Activated effector memory CD4-positive, alpha-beta T cell treated with Interleukin-2 at 50 U/mL for 16 hours (primary cell): ENCODE data around the gene ZFAND3.
A peak's percentile ranks its signal among the peaks of the same experiment; 100 is the strongest.

Experiments used
- DNase-seq: peaks from one replicate; pipeline ENCODE4 v3.0.0-alpha.2; 2020

ZFAND3 gene

DNA sequence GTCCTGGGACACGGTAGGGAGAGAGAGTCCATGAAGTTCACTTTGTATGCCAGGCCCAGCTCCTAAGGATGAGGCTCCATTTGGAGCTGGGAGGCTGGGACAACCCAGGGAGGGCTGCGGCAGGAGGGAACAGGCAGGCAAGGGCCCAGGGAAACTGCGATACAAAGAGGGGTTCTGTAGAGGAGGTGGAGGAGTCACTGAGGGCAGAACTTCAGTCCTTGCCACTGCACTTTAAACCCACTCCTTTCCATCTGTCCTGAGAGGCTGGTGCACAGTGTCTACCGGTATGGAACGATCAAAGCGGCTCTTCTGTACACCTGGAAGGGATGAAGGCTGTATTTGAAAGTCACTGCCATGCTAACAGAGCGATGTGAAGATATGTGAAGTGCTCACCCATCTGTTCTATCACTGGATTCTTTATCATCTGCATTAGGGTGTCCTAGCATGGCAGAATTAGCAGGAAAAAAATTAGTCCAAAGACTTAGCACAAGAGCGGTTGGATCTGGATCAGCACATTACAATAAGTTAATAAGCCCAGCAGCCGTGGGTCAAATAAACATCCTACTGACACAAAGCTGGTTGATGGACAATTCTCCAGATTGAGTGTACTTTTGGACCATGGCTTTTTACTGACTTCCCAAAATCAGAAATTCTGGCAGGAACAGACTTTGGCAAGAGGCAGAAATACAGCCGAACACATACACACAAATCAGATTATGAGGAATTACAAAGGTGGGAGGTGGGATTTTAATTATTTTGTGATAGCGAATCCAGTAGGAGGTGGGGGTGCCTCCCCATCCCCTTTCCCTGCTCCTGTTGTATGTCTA is 20.9 kb upstream of the ZFAND3 start:
- no peak for DNase-seq

DNA sequence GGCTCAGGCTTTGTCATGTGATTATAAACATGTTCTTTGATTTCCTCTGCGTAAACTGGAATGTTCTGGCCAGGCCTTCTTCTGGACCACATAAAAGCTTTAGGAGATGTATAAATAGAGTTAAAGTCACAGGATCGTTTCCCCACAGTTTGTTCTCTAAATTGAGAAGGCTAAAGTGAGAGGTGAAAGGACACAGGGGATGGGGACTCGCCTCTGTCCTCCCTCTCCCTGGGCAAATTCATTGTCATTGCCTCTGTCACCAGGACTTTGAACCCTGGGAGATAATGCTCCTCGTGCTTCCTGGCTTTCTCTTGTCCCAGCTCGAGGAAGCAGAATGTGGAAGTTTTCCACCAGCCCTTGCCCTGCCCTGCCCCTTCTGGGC is 20.3 kb upstream of the ZFAND3 start:
- DNase-seq, result no peak

DNA sequence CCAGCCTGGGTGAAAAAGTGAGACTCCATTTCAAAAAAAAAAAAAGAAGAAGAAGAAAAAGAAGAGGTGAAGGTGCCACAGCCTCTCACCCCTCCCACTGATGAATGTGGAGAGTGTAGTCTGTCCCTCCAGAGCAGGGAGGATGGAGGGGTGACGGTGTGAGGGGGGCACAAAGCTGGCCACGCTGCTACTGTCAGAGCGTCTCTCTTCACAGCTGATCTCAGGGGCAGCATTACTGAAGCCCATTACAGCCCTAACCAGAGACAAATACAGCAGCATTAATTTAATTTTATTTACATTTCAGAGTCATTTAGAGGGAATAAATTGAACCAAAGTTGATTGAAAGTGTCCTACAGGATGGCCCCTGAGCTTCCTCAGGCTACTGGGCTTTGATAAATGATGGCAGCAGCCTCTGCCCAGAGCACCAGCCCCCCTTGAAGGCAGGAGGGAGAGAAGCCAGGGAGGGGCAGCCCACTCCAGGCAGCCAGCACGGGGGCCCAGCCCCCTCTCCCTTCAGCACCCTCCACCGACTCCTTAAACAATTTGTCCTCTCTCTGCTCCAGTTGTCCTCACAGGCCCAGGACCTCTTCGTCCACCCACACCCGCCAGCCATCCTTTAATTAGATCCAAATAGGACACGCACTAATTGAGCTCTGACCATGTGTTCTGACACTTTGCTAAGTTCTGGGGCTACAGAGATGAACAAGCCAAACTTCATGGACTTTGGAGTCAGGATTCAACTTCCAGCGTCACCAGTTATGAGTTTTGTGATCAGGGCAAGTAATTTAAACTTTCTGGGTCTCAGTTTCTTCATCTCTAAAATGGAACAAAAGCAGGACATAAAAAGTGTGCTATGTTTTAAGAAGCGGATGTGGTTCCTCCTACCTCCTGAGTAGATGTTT is 18.6 kb upstream of the ZFAND3 start:
- DNase-seq, result no peak

DNA sequence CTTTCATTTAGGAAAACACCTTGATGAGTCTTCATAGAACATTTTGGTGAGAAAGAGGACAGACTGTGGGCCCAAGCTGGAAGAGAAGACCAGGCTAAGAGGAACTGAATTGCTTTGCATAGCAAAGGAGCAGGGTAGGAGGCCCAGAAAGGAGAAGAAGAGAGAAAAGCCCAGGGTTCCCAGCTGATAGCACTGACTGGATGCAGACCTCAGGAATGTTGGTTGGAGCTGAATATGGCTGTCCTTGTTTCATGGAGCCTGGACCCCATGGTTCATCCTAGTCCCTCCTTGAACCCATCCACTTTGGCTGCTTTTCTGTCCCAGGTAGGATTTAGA is 18.0 kb upstream of the ZFAND3 start:
- DNase-seq, result no peak

DNA sequence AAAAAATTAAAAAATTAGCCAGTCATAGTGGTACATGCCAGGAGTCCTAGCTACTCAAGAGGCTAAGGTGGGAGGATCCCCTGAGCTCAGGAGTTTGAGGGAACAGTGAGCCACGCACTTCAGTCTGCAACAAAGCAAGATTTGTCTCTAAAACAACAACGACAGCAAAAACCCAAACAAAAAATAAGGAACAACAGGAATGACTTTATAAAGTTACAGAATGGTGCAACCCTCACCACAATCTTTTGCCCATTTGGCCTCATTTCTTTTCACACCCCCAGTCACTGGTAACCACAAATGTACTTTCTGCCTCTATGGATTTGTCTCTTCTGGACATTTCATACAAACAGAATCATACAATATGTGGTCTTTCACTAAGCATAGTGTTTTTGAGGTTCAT is 16.7 kb upstream of the ZFAND3 start:
- DNase-seq, result no peak

DNA sequence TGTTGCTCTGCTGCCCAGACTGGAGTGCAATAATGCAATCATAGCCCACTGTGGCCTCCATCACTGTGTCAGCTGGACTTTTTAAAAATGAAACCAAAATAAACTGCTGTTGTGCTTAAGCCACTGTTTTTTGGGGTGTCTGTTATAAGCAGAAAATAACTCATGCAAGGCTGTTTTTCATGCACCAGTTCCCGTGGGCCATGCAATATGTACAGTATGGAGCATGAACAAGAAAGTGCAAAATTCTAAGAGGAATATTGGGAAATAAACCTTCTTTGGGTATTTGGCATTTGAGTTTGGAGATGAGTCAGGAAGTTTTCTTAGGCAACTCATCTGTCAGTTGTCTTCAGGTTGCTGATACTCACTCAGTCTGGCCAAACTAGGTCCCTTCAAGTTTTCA is 14.9 kb upstream of the ZFAND3 start:
- DNase-seq, result no peak

DNA sequence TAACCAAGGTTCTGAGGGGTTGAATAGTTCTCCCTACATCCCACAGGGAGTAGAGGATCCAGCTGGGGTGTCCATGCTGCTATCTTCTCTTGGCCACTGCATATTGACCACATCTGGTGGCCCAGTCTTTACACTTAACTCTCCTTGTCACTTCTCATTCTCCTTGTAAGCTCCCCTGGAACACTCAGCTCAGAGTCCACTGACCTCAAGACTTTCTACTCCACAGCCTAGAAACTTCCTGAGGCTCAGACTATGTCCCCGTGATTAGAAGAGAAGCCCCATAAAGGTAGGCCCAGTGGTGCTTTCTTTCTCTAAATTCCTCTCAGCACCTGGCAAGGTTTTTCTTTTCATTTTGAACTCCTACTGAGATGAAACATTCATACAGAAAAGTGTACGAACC is 13.3 kb upstream of the ZFAND3 start:
- DNase-seq, result no peak

DNA sequence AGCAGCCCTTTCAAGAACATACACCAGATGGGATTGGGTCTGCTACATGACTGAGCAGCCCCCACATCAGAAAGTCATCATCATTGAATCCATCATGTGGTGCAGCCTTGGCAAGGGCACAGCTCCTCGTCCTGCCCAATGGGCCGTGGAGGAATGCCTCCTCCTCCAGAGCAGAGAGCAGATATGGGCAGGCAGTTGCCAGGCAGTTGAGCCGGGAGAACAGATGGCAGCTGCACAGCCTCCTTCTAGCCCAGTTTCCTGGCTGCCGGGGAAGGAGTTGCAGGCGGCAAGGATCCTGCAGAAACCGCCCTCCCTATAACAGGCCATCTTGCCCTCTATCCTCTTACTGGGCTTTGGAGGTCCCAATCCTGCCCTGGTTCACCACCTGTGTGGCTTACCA is 11.9 kb upstream of the ZFAND3 start:
- DNase-seq, result no peak

DNA sequence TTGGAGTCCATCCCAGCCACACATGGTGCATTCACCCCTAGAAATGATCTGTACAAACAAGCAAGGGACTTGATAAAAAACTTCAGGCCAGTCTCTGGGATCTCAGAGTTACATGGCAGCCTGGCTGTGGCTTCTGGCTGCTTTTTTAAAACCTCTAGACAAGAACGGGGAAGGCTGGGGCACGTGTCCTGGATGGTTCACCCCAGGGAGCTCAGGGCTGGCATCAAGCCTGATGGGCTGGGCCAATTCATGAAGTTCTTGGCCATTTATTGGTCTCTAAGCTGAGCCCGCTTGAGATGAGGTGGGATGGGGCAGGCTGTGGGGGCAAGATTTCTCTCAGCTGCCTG is 10.4 kb upstream of the ZFAND3 start:
- DNase-seq, result no peak

DNA sequence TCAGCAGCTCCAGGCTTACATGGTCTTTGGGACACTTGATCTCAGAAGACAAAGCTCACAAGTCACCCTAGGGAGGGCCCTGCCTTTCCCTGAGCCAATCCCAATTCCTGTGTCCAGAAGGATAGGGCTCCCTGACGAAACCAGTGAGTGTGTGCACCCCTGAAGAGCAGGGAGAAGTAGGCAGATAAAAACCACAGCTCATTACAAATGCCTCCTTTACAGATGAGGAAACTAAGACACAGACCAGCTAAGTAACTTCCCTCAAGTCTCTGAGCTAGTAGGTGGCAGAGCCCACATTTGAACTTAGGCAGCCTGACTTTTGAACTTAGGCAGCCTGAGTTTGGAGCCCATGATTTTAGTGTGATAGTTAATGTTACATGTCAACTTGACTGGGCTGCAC is 6.7 kb upstream of the ZFAND3 start:
- no peak for DNase-seq

DNA sequence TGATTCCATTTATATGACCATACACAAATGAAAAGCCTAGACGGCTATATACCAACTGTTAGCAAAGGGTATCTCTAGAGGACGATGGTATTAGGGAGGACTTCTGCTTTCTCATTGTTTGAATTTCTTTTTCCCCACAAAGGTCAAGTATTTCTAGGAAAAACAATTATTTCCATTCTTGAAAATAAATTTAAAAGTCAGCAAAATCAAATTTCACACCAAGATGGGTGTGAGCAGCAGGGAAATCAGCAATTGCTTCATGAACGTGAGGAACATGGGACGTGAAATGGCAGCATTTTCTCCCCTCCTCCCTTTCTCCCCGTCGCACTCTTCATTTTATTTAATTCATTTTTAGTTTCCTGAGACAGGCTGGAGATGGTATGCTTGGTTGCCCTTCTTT is 5.2 kb upstream of the ZFAND3 start:
- no peak for DNase-seq

DNA sequence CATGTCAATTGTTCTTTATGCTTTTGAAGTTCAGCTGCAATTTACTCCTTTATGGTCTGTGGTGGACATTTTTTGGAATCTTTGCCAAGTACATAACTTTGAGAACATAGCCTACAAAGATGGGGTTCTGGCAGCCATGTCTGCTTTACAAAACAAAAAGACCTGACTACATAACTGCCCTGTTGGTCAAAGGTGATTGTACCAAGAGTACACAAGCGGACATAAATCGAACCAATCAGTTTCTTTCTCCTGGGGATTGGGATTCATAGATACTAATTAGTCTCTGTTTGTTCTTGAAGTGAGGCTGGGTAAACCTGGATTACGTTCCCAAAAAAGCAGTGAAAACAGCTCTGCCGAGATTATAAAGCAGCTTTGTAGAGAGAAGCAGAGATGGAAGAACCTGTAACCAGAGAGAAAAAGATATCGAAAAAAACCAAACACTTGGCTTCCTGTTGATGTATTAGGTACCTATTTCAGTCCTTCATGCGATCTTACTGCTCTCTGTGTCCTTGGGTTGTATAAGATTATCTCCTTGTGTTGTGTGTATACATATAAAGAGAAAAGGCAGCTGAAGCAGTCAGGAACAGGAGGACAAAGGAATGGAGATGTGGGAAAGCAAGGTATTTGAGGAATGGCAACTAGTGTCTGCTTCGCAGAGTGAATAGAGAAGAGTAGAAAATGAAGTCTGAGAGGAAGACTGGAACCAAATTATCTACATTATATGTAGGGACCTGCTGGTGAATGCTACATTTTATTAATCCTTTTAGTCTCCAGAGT is 2.7 kb upstream of the ZFAND3 start:
- no peak for DNase-seq

DNA sequence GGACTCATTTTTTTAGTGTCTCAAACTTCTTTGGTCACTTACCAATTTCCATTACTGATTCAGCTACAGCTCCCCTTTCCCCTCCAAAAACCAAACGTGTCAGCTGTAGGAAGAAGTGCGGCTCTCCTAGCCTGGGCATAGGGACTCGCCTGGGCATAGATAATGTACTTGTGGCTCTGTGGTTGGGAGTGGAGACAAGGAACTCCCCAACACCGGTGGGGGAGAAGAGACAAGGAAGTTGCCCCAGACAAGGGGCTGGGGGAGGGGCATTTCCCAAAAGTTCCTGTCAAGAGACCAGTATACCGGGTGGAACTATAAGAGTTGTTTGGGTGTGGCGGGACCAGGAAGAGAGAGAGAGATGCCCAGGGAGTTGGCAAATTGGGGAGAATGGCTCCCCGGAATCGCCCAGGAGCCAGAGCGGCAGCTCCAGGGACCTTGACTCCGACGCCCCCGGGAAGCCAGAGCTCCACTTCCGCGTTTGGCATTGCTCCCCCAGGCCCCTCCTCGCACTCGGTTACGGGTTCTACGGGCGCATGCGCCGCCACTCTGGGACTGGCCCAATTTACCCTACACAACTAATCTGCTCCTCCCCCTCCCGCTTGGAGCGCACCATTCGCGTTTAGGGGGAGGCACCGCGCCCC is 871 bp upstream of the ZFAND3 start:
- no peak for DNase-seq

DNA sequence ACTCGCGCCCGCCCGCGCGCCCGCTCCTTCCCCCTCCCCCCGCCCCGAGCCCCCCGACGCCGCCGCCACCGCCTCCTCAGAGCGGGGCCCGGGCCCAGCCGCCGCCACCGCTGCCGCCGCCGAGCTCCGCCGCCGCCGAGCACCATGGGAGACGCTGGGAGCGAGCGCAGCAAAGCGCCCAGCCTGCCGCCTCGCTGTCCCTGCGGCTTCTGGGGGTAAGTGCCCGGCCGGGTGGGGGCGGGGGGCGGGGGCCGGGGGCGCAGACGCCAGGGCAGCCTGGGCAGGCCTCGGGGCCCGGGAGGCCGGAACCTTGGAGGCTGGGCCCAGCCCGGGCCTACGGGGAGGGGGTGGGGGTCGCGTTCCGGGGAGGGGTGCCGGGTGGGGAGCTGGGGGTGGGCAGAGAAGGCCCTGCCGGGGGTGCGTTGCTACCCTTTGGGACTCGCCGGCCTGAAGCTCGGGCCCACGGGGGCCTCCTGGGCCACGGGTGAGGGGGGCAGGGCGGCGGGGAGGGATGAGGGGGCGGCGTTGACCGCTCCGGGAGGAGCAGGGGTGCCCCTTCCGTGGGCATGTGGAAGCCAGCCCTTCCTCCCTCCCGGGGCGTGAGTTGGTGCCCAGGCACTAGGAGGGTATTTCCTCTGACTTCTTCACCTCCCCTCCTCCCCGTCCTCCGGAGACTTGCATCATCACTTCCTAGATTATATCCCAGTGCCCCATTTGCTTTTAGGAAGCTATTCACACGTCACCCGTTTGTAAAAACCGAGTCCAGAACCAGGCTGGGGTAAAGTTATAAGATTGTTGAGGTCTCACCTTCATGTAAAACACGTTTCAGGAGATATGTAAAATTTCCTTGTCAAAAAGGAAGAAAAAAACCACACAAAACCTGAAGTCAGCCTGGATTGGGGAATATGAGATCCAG is 533 bp downstream of the ZFAND3 start:
- peak; percentile 18 for DNase-seq

DNA sequence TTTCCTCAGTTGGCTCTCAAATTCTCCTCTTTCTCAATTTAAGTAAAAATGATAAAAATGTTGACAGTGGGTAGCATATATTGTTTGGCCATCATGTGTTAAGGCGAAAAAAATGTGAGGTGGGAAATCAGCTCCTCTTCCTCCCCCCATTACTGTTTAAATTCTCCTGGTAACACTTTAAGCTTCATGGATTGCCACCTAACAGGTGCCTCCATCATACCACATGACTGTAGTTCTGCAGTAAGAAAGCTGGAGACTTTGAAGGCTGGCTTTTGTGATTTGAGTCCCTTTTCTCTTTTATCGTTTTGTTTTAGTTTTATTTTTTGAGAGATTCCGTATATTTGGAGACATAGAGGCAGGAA is 1.2 kb downstream of the ZFAND3 start:
- no peak for DNase-seq

DNA sequence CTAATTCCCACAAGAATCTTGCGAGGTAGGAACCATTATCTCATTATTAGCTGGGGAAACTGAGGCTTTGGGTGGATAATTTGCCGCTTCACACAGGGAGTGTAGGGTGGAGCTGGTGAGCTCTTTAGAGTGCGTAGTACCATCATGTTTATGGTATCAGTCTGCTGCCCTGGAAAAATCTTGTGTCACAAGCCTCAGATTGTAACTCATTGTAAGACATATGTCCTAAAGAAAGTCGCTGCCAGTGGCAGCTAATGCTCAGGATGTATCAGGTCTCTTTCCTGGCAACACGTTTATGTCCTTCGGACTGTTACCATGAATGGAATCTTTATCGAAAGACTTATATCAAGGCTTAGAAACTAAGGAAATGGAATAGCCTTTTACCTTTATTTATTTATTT is 1.9 kb downstream of the ZFAND3 start:
- DNase-seq, result no peak

DNA sequence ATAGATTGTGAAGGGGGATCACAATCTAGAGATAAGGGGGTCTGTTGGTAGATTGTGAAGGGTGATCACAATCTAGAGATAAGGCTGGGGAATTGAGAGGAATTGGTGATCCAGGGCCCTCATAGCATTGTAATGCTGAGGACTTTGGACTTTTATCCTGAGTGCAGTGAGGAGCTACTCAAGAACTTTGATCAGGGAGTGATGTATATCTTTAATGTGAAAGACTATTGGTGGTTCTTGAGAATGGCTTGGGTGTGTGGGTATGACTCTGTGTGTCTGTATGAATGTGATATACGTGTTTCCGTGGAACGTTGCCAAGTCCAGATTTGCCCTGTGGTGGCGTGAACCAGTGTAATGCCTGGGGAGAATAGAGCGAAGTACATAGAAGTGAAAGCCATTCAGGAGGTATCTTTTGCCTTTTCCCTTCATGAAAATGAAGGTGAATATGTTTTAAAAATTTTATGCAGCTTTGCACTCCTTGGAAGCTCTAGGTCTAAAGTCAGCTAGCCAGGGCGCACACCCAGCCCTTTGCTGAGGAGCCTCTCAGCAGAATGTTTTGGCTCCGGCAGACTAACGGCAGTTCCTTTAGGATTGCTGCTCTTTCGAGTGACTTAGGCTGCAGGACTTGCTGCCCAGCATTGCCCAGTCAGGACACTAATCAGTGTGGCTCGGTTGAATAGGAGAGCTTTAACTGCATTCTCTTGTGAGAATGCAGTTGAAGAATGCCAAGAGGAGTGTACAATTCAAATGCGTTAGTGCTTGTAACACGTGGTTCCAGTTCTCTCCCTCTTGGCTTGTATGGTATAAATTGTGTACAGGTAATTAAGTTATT is 3.5 kb downstream of the ZFAND3 start:
- DNase-seq, result no peak

DNA sequence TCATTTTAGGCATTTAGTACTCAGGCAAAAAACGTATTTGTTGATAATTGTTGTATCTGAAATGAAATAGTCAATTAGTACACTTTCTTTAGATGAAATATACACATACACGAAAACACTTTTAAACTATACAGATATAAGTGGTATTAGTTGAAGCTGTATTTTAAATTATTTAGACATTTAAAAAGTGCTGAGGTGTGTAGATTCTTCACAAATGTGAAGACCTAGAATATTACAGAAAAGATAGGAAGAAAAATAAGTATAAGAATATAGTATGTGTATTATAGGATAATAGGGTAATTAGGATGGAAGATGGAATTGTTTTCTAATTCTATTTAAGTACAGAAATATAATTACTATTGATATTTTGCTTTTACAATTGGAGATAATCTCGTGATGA is 4.6 kb downstream of the ZFAND3 start:
- no peak for DNase-seq

DNA sequence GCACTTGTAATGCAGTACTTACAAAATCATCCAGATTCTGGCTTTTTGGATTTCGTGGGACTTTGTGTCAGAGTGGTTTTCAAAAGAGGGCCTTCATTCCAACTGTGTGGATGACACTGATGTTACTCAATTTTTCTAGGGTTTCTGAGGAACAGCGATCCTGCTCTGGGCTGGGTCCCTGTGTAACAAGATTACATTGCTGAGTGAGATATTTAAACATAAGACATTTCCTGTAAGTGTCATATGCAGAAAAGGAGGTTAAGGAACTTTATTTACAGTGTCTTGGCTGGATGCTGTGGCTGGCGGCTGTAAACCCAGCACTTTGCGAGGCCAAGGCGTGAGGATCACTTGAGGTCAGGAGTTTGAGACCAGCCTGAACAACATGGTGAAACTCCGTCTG is 6.7 kb downstream of the ZFAND3 start:
- no peak for DNase-seq

DNA sequence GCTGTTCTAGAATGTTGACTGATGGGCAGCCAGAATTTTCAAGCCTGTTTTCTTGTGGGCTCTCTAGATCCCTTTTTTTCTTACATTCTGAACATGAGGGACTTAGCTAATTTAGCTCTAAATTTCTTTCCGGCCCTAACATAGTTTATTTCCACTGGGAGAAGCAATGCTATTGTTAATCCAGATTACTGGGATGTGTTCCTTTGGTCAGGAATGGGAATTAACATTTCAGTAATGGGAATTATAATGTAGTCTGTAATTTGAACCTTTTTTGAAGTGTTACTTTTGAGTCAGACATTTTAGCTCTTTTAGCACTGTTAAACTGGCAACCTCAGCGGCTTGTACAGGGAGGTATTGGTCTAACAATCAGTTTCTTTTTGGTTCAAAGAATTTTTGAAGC is 7.5 kb downstream of the ZFAND3 start:
- DNase-seq, result no peak

DNA sequence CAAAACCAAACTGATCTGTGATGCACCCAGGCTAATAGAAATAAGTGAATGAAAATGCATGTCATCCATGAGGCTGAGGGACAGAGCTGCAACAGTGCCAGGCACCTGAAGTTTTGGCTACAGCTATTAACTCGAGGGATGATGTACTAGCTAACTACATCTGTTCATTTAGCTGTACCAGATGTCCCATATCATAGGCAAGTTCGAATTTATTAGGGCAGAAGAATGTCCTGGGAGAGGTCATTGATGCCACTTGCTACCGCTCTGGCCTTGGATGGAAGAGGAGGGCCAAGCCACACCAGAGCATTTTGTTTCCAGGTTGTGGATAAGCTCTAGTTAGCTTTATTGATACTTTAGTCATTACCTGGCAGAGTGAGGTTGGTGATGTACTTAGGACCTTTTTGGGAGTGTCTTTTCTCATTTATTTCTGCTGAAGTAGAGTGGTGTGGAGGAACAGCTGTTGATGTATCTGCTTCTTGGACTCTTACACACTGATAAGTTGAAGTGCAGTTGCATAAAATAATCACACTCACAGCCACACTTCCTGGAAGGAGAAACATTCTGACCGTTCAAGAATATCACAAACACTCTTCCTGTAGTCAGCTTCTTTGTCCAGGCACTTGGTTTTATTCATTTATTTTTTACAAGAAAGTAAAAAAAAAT is 8.2 kb downstream of the ZFAND3 start:
- DNase-seq, result no peak
